GM12878 (cell line): ENCODE measurements around the gene HSP90AB1. TPM values are rescaled to one million over a fixed set of nuclear protein-coding genes. Genes with fewer than 3 reads are reported as not detected.

Experiments used
- BCL11A ChIP-seq: IDR thresholded peaks from 2 replicates; pipeline ENCODE4 v1.6.1; 2011; ENCODE audit warnings: low read depth, low read length
- CREM ChIP-seq: IDR thresholded peaks from 2 replicates; pipeline ENCODE4 v1.6.1; 2014; ENCODE audit warnings: antibody characterized with exemption, low read depth
- DPF2 ChIP-seq: fragments of 450-650 bp; IDR thresholded peaks from 2 replicates; pipeline ENCODE4 v1.6.1; 2017; ENCODE audit warnings: mild to moderate bottlenecking
- FOXM1 ChIP-seq: IDR thresholded peaks from 2 replicates; pipeline ENCODE4 v1.6.1; 2012; ENCODE audit warnings: low read depth, mild to moderate bottlenecking, inconsistent platforms, low read length, moderate library complexity
- GABPA ChIP-seq: IDR thresholded peaks from 2 replicates; pipeline ENCODE4 v1.6.1; 2014; ENCODE audit warnings: antibody characterized with exemption, low read depth, mild to moderate bottlenecking, inconsistent platforms
- HCFC1 ChIP-seq: fragments of 150-350 bp; IDR thresholded peaks from 2 replicates; pipeline ENCODE4 v1.6.1; 2014; ENCODE audit warnings: low read length
- IKZF1 ChIP-seq: fragments of 450-650 bp; conservative IDR thresholded peaks from 2 replicates; pipeline ENCODE4 v1.6.1; 2017; ENCODE audit warnings: antibody characterized with exemption, mild to moderate bottlenecking
- JUNB ChIP-seq: IDR thresholded peaks from 2 replicates; pipeline ENCODE4 v1.6.1; 2016; ENCODE audit warnings: antibody characterized with exemption, mild to moderate bottlenecking
- KDM1A ChIP-seq: fragments of 200-600 bp; sonication (generic); IDR thresholded peaks from 2 replicates; pipeline ENCODE4 v1.6.1; 2016; ENCODE audit warnings: borderline replicate concordance
- MTA2 ChIP-seq: fragments of 450-650 bp; IDR thresholded peaks from 2 replicates; pipeline ENCODE4 v1.6.1; 2016; ENCODE audit warnings: low read depth, mild to moderate bottlenecking, moderate library complexity
- MXI1 ChIP-seq: fragments of 150-350 bp; IDR thresholded peaks from 2 replicates; pipeline ENCODE4 v1.6.1; 2011; ENCODE audit warnings: low read depth, mild to moderate bottlenecking, inconsistent platforms, low read length, improper control_type of control experiment
- NBN ChIP-seq: fragments of 450-650 bp; IDR thresholded peaks from 2 replicates; pipeline ENCODE4 v1.6.1; 2016
- NR2C1 ChIP-seq: fragments of 450-650 bp; IDR thresholded peaks from 2 replicates; pipeline ENCODE4 v1.6.1; 2017; ENCODE audit warnings: antibody characterized with exemption, mild to moderate bottlenecking, moderate library complexity
- POLR2A ChIP-seq: IDR thresholded peaks from 2 replicates; pipeline ENCODE4 v1.6.1; 2011; ENCODE audit warnings: low read depth, mild to moderate bottlenecking, low read length
- POLR2AphosphoS5 ChIP-seq: IDR thresholded peaks from 2 replicates; pipeline ENCODE4 v1.6.1; 2011; ENCODE audit warnings: mild to moderate bottlenecking, low read length, inconsistent platforms
- POU2F2 ChIP-seq: IDR thresholded peaks from 3 replicates; pipeline ENCODE4 v1.6.1; 2011; ENCODE audit warnings: low read depth, mild to moderate bottlenecking, low read length, borderline replicate concordance
- RFX5 ChIP-seq: IDR thresholded peaks from 2 replicates; pipeline ENCODE4 v1.6.1; 2011; ENCODE audit warnings: low read depth, low read length, improper control_type of control experiment
- SREBF2 ChIP-seq: IDR thresholded peaks from 2 replicates; pipeline ENCODE4 v1.6.1; 2012; ENCODE audit warnings: mild to moderate bottlenecking, low read length
- STAT1 ChIP-seq: fragments of 450-650 bp; conservative IDR thresholded peaks from 2 replicates; pipeline ENCODE4 v1.6.1; 2014; ENCODE audit warnings: antibody characterized with exemption, mild to moderate bottlenecking
- SUZ12 ChIP-seq: fragments of 200-600 bp; sonication (generic); IDR thresholded peaks from one replicate; pipeline ENCODE4 v1.6.1; 2018; ENCODE audit warnings: antibody characterized with exemption, mild to moderate bottlenecking; ENCODE audit not compliant: unreplicated experiment
- WRNIP1 ChIP-seq: IDR thresholded peaks from 2 replicates; pipeline ENCODE4 v1.6.1; 2011; ENCODE audit warnings: low read depth, low read length, improper control_type of control experiment, borderline replicate concordance
- polyA plus RNA-seq, 11 experiments: library from polyadenylated mRNA; depleted of rRNA in 4 of 11; unstranded in 6 of 11; stranded (reverse) in 5 of 11; fragments of >200 nt; fragmentation: Nextera tagmentation in 4 of 11; fragmentation: Illumina TruSeq in 1 of 11; extraction: Ambion mirVana in 4 of 11; extraction: Trizol in 1 of 11; gene quantifications; 1 replicate in 1 of 11; 2 replicates in 10 of 11; pipeline versions ENCODE4 v1.2.1 to v1.2.3, GENCODE V29; 2011 to 2016; ENCODE audit warnings: inconsistent platforms in 2 of 11, missing spikeins in 2 of 11, low read depth in 1 of 11
- total RNA-seq, 4 experiments: library from RNA; depleted of rRNA in 3 of 4; stranded (reverse); fragments of >200 nt in 3 of 4; fragmentation: Illumina TruSeq in 1 of 4; extraction: Trizol in 1 of 4; gene quantifications; 2 replicates each; pipeline versions ENCODE4 v1.2.1 to v1.2.3, GENCODE V29; 2013 to 2021
- TF ChIP-seq, protein P1 (sequence below): IDR thresholded peaks from 2 replicates; pipeline ENCODE4 v1.6.1; 2012; ENCODE audit warnings: low read length, inconsistent platforms
- TF ChIP-seq, protein P2 (sequence below): IDR thresholded peaks from 2 replicates; pipeline ENCODE4 v1.6.1; 2012; ENCODE audit warnings: improper control_type of control experiment, low read depth, low read length; ENCODE audit not compliant: insufficient replicate concordance
- TF ChIP-seq, protein P3 (sequence below): fragments of 450-650 bp; IDR thresholded peaks from 2 replicates; pipeline ENCODE4 v1.6.1; 2017; ENCODE audit warnings: mild to moderate bottlenecking
- TF ChIP-seq, protein P4 (sequence below): IDR thresholded peaks from 2 replicates; pipeline ENCODE4 v1.6.1; 2011; ENCODE audit warnings: low read depth, low read length, improper control_type of control experiment, borderline replicate concordance

The HSP90AB1 gene
- total and polyA plus RNA-seq, 10 of the 15 experiments (the other 5 are each of a cell fraction or from before 2014, with no cell fraction given): 988 to 1,682 (median 1,146) TPM

DNA sequence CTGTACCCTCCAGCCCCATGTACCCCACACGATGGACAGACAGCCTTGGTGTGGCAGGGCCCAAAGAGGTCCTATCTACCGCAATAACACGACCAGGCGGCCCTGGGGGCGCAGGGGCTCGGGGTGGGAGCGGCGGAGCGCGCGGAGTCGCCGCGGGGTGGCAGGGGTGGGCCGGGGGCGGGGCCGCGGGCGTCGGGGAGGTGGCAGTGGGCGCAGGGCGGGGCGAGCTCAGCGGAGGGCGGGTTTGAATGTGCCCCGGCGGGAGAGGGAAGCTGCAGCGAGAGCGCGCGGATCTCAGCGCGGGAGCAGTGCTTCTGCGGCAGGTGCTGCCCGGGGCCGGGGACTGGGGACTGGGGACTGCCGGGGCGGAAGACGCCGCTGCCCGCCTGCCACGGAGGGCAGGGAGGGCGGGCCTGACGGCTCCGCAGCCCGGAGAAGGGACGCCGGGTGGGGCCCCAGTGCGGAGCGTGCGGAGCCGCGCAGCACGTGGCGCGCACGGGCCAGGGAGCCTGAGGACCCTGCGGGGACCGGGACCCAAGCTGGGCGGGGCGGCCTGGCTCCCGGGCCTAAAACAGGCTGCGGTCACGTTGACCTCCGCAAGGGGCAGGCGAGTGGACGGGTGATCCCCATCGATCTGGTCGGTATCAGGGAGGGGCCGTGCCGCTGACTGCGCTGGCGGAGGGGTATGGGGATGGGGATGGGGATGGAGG lies 23.4 kb upstream of the HSP90AB1 start, which contains the start of gene SLC29A1 (continued):
- TF ChIP-seq, protein P1, sequence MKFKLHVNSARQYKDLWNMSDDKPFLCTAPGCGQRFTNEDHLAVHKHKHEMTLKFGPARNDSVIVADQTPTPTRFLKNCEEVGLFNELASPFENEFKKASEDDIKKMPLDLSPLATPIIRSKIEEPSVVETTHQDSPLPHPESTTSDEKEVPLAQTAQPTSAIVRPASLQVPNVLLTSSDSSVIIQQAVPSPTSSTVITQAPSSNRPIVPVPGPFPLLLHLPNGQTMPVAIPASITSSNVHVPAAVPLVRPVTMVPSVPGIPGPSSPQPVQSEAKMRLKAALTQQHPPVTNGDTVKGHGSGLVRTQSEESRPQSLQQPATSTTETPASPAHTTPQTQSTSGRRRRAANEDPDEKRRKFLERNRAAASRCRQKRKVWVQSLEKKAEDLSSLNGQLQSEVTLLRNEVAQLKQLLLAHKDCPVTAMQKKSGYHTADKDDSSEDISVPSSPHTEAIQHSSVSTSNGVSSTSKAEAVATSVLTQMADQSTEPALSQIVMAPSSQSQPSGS: no peak
- TF ChIP-seq POU2F2 (0 out of 3 replicates have a peak, but pooled peaks have one; percentile 9), IKZF1 (no peak), KDM1A (no peak), POLR2A (peak; percentile 89), BCL11A (no peak), JUNB (no peak), SUZ12 (no peak), GABPA (no peak), FOXM1 (no peak), DPF2 (no peak; the same call in 1 of the 2 replicates), STAT1 (no peak), POLR2AphosphoS5 (peak; percentile 50; the same call in 1 of the 2 replicates), HCFC1 (no peak), MXI1 (peak; percentile 73), NR2C1 (no peak), CREM (no peak), SREBF2 (no peak), RFX5 (no peak), NBN (no peak), WRNIP1 (no peak), MTA2 (no peak)
- TF ChIP-seq, protein P2, sequence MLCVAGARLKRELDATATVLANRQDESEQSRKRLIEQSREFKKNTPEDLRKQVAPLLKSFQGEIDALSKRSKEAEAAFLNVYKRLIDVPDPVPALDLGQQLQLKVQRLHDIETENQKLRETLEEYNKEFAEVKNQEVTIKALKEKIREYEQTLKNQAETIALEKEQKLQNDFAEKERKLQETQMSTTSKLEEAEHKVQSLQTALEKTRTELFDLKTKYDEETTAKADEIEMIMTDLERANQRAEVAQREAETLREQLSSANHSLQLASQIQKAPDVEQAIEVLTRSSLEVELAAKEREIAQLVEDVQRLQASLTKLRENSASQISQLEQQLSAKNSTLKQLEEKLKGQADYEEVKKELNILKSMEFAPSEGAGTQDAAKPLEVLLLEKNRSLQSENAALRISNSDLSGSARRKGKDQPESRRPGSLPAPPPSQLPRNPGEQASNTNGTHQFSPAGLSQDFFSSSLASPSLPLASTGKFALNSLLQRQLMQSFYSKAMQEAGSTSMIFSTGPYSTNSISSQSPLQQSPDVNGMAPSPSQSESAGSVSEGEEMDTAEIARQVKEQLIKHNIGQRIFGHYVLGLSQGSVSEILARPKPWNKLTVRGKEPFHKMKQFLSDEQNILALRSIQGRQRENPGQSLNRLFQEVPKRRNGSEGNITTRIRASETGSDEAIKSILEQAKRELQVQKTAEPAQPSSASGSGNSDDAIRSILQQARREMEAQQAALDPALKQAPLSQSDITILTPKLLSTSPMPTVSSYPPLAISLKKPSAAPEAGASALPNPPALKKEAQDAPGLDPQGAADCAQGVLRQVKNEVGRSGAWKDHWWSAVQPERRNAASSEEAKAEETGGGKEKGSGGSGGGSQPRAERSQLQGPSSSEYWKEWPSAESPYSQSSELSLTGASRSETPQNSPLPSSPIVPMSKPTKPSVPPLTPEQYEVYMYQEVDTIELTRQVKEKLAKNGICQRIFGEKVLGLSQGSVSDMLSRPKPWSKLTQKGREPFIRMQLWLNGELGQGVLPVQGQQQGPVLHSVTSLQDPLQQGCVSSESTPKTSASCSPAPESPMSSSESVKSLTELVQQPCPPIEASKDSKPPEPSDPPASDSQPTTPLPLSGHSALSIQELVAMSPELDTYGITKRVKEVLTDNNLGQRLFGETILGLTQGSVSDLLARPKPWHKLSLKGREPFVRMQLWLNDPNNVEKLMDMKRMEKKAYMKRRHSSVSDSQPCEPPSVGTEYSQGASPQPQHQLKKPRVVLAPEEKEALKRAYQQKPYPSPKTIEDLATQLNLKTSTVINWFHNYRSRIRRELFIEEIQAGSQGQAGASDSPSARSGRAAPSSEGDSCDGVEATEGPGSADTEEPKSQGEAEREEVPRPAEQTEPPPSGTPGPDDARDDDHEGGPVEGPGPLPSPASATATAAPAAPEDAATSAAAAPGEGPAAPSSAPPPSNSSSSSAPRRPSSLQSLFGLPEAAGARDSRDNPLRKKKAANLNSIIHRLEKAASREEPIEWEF: no peak
- TF ChIP-seq, protein P3, sequence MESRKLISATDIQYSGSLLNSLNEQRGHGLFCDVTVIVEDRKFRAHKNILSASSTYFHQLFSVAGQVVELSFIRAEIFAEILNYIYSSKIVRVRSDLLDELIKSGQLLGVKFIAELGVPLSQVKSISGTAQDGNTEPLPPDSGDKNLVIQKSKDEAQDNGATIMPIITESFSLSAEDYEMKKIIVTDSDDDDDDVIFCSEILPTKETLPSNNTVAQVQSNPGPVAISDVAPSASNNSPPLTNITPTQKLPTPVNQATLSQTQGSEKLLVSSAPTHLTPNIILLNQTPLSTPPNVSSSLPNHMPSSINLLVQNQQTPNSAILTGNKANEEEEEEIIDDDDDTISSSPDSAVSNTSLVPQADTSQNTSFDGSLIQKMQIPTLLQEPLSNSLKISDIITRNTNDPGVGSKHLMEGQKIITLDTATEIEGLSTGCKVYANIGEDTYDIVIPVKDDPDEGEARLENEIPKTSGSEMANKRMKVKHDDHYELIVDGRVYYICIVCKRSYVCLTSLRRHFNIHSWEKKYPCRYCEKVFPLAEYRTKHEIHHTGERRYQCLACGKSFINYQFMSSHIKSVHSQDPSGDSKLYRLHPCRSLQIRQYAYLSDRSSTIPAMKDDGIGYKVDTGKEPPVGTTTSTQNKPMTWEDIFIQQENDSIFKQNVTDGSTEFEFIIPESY: no peak
- TF ChIP-seq, protein P4, sequence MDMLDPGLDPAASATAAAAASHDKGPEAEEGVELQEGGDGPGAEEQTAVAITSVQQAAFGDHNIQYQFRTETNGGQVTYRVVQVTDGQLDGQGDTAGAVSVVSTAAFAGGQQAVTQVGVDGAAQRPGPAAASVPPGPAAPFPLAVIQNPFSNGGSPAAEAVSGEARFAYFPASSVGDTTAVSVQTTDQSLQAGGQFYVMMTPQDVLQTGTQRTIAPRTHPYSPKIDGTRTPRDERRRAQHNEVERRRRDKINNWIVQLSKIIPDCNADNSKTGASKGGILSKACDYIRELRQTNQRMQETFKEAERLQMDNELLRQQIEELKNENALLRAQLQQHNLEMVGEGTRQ: no peak
